NCI-H1436 (cell line): ENCODE results near the gene GLDN.

Experiments
- DNase-seq: peaks from one replicate; lab custom pipeline; 2025; lab: John Stamatoyannopoulos, UW

GLDN gene

GRCh38 chr15:51341366-51342226 is at the start of gene GLDN:
Gene GLDN (plus strand): TSS chr15:51341655. CDS start chr15:51341685, 30 bp downstream.
- DNase-seq, result peak; percentile 55

- no peak for DNase-seq
Observed at GRCh38 chr15:51298620-51299019, 42.8 kb upstream of the GLDN start.

- DNase-seq, result no peak
Observed at GRCh38 chr15:51299187-51300015, 42.1 kb upstream of the GLDN start.

- no peak for DNase-seq
Observed at GRCh38 chr15:51302480-51302879, 39.0 kb upstream of the GLDN start.

- DNase-seq, result no peak
Observed at GRCh38 chr15:51303462-51303980, 37.9 kb upstream of the GLDN start.

- DNase-seq, result no peak
Observed at GRCh38 chr15:51307325-51307724, 34.1 kb upstream of the GLDN start.

- DNase-seq, result no peak
Observed at GRCh38 chr15:51307811-51308210, 33.6 kb upstream of the GLDN start.

- no peak for DNase-seq
Observed at GRCh38 chr15:51310064-51310463, 31.4 kb upstream of the GLDN start.

- no peak for DNase-seq
Observed at GRCh38 chr15:51311510-51311909, 29.9 kb upstream of the GLDN start.

GRCh38 chr15:51312166-51313073 is 29.0 kb upstream of the GLDN start:
- no peak for DNase-seq

- DNase-seq, result no peak
Observed at GRCh38 chr15:51313074-51313393, 28.4 kb upstream of the GLDN start.

- no peak for DNase-seq
Observed at GRCh38 chr15:51313644-51314280, 27.7 kb upstream of the GLDN start.

GRCh38 chr15:51314391-51315337 is 26.8 kb upstream of the GLDN start:
- no peak for DNase-seq

GRCh38 chr15:51315726-51316125 is 25.7 kb upstream of the GLDN start:
- no peak for DNase-seq

GRCh38 chr15:51316636-51317035 is 24.8 kb upstream of the GLDN start:
- no peak for DNase-seq

GRCh38 chr15:51318382-51319150 is 22.9 kb upstream of the GLDN start:
- DNase-seq, result no peak

- no peak for DNase-seq
Observed at GRCh38 chr15:51319539-51319938, 21.9 kb upstream of the GLDN start.

- no peak for DNase-seq
Observed at GRCh38 chr15:51320843-51321242, 20.6 kb upstream of the GLDN start.

- DNase-seq, result no peak
Observed at GRCh38 chr15:51321316-51321715, 20.1 kb upstream of the GLDN start.
